ENCODE results near the gene TFRC.
"Not testable (repeated sequence)": the region's sequence is repeated elsewhere in the genome, so short reads cannot be mapped to it uniquely, and the experiment has no call there.

The TFRC gene

DNA sequence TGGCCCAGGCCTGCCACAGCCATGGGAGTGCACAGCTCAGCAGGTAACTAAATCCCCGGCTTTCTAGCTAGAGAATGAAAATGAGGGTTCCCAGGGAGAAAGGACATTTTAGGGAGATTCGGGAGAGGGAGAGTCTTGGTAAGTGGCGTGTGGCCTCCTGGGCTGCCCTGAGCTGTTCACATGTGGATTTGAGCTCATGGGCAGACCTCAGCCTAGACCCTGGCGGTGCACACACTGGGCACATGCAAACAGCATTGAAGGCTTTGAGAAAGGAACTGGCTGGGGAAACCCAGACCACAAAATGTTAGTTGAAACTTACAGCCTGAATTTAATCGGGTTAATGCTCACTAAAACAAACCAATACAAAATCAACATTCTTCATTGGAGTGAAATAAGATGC, 72.4 kb downstream of the TFRC start:
- no peak for FAIRE-seq

DNA sequence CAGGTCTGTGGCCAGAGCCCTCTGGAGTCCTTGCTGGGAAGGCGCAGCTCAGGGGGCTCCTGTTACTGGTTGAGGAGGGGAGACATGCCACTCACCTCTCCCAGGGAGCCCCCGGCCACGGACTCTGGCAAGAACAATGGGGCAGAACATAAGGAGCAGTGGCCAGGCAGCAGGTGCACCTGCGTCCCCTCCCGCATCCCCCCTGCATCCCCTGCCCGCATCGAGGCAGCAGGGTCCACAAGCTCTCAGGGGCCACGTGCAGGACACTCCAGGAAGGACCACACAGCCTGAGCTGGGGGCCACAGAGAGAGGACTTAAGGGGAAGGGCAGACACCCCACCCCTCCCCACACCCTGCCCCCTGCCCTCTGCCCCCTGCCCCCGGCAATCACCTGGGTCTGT, 73.0 kb downstream of the TFRC start:
- FAIRE-seq, result no peak
- no peak for DNase-seq (ENCODE audit: insufficient read length, low spot score)

More for the DNA sequence above, 72.4 kb downstream of the TFRC start:
- no peak for DNase-seq (ENCODE audit: insufficient read length, low spot score)

DNA sequence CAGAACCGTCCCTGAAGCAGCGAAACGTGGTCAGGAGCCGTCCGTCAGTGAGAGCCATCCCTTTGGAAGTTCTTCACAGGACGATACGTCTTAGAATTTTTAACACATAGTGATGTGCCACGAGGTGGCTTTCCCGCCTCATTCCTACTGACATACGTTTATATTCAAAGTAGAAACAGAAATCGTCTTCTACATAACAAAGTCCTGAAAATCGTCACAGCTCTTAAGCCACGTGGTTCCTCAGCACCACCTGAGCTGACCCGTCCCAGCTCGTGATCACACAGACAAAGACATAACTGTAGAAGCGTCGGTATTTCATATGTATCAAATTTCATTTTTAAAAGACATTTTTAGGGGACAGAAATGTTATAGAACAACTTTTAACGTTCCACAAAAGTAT, 73.5 kb downstream of the TFRC start:
- FAIRE-seq, result no peak
- DNase-seq (ENCODE audit: insufficient read length, low spot score), result no peak

DNA sequence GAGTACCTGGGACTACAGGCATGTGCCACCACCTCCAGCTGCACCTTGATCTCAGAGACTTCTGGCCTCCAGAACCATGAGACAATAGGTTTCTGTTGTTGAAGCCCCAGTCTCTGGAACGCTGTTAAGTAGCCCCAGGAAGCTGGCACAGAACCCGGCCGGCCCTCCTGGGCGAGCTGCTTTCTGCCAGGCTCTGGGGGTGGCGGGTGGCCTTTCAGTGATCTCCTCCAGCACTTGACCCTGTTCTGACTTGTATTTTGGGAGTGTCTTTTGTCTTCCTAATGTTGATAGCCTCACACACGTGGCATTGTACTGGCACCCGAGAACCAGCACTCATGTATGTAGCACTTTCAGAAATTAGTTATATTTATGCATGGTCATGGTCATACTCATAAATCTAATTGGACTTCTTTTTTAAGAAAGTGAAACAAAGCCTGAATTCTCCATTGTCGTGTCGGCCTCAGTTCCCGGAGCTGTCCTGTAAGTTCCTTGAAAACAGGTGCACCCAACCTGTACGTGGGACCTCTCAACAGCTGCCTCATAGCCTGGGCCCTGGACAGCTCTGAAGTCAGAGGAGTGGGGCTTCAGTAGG, 74.0 kb downstream of the TFRC start:
- DNase-seq (ENCODE audit: insufficient read length, low spot score), result no peak
- no peak for FAIRE-seq

DNA sequence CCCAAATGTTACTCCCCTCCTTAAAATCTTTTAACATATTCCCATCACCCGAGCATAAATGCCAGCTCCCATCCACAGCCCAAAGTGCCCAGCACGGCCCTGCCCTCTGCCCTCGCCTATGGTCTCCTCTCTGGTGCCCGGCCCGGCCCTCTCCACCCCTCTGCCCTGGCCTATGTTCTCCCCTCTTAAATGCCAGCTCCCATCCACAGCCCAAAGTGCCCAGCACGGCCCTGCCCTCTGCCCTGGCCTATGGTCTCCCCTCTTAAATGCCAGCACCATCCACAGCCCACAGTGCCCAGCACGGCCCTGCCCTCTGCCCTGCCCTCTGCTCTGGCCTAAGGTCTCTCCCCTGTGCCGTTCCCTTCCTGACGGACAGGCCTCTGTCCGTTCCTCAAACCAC, 76.6 kb downstream of the TFRC start:
- not testable (repeated sequence) for FAIRE-seq; DNase-seq (ENCODE audit: insufficient read length, low spot score)

DNA sequence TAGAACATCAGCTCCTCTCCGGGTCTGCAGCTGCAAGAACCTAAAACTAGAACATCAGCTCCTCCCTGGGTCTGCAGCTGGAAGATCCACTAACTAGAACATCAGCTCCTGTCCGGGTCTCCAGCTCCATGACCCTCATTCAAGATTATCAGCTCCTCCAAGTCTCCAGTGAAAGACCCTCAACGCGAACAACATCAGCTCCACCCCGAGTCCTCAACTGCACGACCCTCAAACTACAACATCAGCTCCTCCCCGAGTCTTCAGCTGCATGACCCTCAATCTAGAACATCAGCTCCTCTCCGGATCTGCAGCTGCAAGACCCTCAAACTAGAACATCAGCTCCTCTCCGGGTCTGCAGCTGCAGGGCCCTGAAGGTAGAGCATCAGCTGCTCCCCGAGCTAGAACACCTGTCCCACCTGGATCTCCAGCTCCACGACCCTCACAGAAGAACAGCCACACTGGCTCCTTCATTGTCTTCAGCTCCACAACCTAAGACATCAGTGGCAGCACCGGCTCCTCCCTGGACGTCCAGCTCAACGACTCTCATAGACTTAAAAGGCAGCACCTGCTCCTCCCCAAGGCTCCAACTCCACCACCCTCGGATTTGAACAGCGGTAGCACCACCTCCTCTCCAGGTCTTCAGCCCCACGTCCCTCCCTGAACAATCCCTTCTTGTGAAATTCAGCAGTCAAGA, 77.4 kb downstream of the TFRC start:
- not testable (repeated sequence) for FAIRE-seq; DNase-seq (ENCODE audit: insufficient read length, low spot score)

DNA sequence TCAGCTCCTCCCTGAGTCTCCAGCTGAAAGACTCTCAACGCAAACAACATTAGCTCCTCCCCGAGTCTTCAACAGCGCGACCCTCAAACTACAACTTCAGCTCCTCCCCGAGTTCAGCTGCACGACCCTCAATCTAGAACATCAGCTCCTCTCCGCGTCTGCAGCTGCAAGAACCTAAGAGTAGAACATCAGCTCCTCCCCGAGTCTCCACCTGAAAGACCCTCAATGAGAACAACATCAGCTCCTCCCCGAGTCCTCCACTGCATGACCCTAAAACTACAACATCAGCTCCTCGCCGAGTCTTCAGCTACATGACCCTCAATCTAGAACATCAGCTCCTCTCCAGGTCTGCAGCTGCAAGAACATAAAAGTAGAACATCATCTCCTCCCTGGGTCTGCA, 78.3 kb downstream of the TFRC start:
- FAIRE-seq (no peak), DNase-seq (ENCODE audit: insufficient read length, low spot score) (no peak)

DNA sequence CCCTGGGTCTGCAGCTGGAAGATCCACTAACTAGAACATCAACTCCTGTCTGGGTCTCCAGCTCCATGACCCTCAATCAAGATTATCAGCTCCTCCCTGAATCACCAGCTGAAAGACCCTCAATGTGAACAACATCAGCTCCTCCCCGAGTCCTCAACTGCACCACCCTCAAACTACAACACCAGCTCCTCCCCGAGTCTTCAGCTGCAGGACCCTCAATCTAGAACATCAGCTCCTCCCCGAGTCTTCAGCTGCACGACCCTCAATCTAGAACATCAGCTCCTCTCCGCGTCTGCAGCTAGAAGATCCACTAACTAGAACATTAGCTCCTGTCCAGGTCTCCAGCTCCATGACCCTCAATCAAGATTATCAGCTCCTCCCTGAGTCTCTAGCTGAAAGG, 79.2 kb downstream of the TFRC start:
- not testable (repeated sequence) for DNase-seq (ENCODE audit: insufficient read length, low spot score); FAIRE-seq

DNA sequence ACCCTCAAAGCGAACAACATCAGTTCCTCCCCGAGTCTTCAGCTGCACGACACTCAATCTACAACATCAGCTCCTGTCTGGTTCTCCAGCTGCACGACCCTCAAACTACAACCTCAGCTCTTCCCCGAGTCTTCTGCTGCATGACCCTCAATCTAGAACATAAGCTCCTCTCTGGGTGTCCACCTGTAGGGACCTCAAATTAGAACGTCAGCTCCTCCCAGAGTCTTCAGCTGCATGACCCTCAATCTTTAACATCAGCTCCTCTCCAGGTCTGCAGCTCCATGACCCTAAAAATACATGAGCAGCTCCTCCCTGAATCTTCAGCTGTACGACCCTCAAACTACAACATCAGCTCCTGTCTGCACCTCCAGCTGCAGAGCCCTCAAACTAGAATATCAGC, 80.7 kb downstream of the TFRC start:
- not testable (repeated sequence) for FAIRE-seq

DNA sequence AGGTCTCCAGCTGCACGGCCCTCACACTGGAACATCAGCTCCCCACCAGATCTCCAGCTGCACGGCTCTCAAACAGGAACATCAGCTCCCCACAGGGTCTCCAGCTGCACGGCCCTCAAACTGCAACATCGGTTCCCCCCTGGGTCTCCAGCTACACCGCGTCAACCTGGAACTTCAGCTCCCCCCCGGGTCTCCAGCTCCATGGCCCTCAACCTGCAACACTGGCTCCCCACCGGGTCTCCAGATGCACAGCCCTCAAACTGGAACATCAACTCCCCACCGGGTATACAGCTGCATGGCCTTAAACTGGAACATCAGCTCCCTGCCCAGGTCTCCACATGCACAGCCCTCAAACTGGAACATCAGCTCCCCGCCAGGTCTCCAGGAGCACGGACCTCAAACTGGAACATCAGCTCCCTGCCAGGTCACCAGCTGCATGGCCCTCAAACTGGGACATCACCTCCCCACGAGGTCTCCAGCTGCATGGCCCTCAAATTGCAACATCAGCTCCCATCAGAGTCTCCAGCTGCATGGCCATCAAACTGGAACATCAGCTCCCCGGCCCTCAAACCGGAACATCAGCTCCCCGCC, 81.4 kb downstream of the TFRC start:
- not testable (repeated sequence) for FAIRE-seq; DNase-seq (ENCODE audit: insufficient read length, low spot score)

More for the DNA sequence above, 80.7 kb downstream of the TFRC start:
- not testable (repeated sequence) for DNase-seq (ENCODE audit: insufficient read length, low spot score)

DNA sequence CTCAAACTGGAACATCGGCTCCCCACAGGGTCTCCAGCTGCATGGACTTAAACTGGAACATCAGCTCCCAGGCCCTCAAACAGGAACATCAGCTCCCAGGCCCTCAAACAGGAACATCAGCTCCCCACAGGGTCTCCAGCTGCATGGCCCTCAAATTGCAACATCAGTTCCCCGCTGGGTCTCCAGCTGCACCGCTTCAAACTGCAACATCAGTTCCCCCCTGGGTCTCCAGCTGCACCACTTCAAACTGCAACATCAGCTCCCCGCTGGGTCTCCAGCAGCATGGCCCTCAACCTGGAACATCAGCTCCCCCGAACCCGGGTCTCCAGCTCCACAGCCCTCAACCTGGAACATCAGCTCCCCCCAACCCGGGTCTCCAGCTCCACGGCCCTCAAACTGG, 82.0 kb downstream of the TFRC start:
- FAIRE-seq (no peak), DNase-seq (ENCODE audit: insufficient read length, low spot score) (no peak)
